ENCODE measurements around the gene ANKH. TPM values are rescaled to one million over a fixed set of nuclear protein-coding genes. Genes with fewer than 3 reads are reported as not detected.
"Not testable (repeated sequence)": the region's sequence is repeated elsewhere in the genome, so short reads cannot be mapped to it uniquely, and the experiment has no call there.

The ANKH gene
- 177 TPM for total RNA-seq
- 10 to 100 TPM; 56.6 to 63.5 (median 63.0) TPM for polyA plus RNA-seq

DNA sequence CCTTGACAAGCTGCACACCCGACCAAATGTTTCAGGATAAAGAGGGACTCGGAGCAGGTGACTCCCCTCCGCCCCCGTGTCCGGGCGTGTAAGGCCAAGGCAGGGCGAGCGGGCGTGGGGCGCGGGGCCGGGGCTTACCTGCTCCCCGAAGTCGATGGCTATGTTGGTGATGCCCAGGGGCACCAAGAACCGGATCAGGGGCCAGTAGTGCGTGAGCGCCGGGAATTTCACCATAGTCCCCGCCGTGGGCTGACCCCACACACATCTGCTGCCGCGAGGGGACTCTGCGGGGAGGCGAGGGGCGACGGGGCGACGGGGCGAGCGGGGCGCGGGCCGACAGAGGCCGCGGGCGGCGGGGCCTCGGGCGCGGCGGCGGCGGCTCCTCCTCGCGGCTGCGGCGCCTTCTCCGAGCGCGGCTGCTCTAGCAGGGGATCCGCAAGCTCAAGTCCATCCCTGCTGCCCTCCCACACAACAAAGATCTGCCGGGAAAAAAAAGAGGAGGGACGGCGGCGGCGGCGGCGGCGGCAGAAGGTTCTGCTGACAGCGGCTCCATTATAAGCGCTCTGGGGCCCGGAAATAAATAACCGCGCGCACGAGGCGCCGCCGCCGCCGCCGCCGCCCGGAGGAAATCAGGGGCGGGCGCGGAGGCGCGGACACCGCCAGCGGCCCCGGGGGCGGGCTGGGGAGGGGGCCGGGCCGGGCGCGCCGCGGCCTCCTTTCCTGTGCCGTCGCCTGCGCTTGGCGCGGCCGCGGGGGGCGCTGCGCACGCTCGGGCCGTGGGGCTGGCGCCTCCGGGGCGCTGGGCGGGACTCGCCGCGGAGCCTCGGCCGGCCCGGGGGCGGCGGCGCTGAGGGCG, at the start of gene ANKH:
Gene ANKH (minus strand): TSS at position 565 of the 856 bp plus-strand sequence. CDS start 331 bp downstream, at position 234.
- Histone ChIP-seq H3K27ac (ENCODE audit: insufficient read depth, low read length, poor library complexity, severe bottlenecking) (peak within 1 kb of the TSS; percentile 76), H3K9me3 (ENCODE audit: control insufficient read depth in 2 of 2, low read length in 2 of 2) (no peaks in the 10 kb centered on the region), H3K4me3 (ENCODE audit: low read depth, low read length) (peak within 1 kb of the TSS; percentile 100), H3K36me3 (ENCODE audit: control insufficient read depth, insufficient read depth, low read length) (no peaks in the 10 kb centered on the region), H3K27me3 (ENCODE audit: control insufficient read depth, insufficient read depth, low read length) (no peaks in the 10 kb centered on the region), H3K4me1 (ENCODE audit: control insufficient read depth, insufficient read depth, low read length, poor library complexity, severe bottlenecking) (peaks cover 36% of the 10 kb centered on the region)
- DNase-seq: peak; percentile 77 to 88 (median 87)
- H3K4me3 Mint-ChIP-seq: peak within 1 kb of the TSS; percentile 94 to 100 (median 98)
- peak within 1 kb of the TSS; percentile 93 to 98 (median 98) for H3K27ac Mint-ChIP-seq
- H3K27me3 Mint-ChIP-seq: peaks cover 6% of the 10 kb centered on the region
- H3K9me3 Mint-ChIP-seq: no peaks in the 10 kb centered on the region
- peak; percentile 86 to 89 for ATAC-seq (ENCODE audit: low read depth in 2 of 2)
- peaks cover 22 to 48% (median 34%) of the 10 kb centered on the region in 4 donors for H3K4me1 Mint-ChIP-seq
- H3K36me3 Mint-ChIP-seq: no peaks in the 10 kb centered on the region

DNA sequence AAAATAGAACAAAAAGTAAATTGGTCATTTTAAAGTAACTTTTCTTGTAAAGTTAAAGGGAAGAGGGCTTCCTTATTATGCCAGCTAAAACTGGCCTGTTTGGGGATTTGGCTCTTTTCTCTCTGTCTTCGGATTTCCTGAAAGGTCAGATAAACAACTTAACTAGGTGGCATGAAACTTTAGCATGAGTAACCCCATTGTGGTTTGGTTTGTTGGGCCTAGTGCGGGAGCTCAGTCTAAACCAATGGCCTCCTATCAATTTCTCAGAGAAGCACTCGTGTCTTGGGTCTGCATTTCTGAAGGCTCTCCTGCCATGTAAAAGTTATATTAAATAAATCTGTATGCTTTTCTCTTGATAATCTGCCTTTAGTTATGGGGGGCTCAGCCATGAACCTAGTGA, 48.5 kb upstream of the ANKH start:
- peaks cover 0 to 3% (median 0%) of the 10 kb centered on the region in 7 donors for H3K9me3 Mint-ChIP-seq
- peaks cover 4 to 14% (median 7%) of the 10 kb centered on the region in 4 donors for H3K4me1 Mint-ChIP-seq
- H3K4me1 ChIP-seq (ENCODE audit: control insufficient read depth, insufficient read depth, low read length, poor library complexity, severe bottlenecking): peaks cover 4% of the 10 kb centered on the region
- H3K27ac Mint-ChIP-seq: no peak overlapping the region
- H3K27ac ChIP-seq (ENCODE audit: insufficient read depth, low read length, poor library complexity, severe bottlenecking): no peak overlapping the region
- no peaks in the 10 kb centered on the region for H3K36me3 Mint-ChIP-seq
- H3K9me3 ChIP-seq (ENCODE audit: control insufficient read depth in 2 of 2, low read length in 2 of 2): no peaks in the 10 kb centered on the region
- no peak overlapping the region for H3K4me3 ChIP-seq (ENCODE audit: low read depth, low read length)
- no peak for ATAC-seq (ENCODE audit: low read depth in 2 of 2)
- H3K27me3 Mint-ChIP-seq: no peaks in the 10 kb centered on the region
- no peaks in the 10 kb centered on the region for H3K27me3 ChIP-seq (ENCODE audit: control insufficient read depth, insufficient read depth, low read length)
- no peak for DNase-seq
- no peaks in the 10 kb centered on the region for H3K36me3 ChIP-seq (ENCODE audit: control insufficient read depth, insufficient read depth, low read length)
- H3K4me3 Mint-ChIP-seq: no peak overlapping the region

DNA sequence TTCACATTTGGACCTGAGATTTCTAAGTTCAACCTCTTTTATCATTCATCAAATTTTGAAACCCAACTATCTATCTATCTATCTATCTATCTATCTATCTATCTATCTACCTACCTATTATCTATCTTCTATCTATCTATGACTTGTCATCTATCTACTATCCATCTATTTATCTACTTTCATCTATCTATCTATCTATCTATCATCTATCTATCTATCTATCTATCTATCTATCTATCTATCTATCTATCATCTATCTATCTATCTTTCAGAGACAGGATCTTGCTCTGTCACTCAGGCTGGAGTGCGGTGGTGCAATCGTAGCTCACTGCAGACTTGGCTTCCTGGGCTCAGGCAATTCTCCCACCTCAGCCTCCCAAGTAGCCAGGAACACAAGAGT, 47.5 kb upstream of the ANKH start:
- H3K4me1 Mint-ChIP-seq, H3K27ac Mint-ChIP-seq: not testable (repeated sequence)

DNA sequence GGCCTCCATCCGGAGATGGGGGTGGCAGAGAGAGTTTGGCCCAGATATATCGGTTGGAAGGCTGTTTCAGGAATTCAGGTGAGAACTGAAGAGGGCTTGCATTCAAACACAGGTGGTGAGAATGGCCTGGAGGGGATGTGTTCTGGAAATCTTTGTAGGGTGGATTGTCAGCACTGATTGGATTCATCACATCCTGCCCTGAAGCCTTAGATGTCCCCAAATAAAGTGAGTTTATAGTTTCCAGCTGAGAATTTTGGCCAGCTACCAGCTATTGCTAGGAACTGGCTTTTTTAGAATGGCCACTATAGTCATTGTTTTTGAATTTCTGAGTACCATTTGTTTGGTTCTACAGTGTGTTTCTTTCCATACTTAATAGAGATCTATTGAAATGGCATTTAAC, 46.1 kb upstream of the ANKH start:
- Histone ChIP-seq H3K4me3 (ENCODE audit: low read depth, low read length) (no peak overlapping the region), H3K4me1 (ENCODE audit: control insufficient read depth, insufficient read depth, low read length, poor library complexity, severe bottlenecking) (no peaks in the 10 kb centered on the region), H3K9me3 (ENCODE audit: control insufficient read depth in 2 of 2, low read length in 2 of 2) (no peaks in the 10 kb centered on the region), H3K27ac (ENCODE audit: insufficient read depth, low read length, poor library complexity, severe bottlenecking) (no peak overlapping the region), H3K36me3 (ENCODE audit: control insufficient read depth, insufficient read depth, low read length) (no peaks in the 10 kb centered on the region), H3K27me3 (ENCODE audit: control insufficient read depth, insufficient read depth, low read length) (no peaks in the 10 kb centered on the region)
- DNase-seq (no peak), ATAC-seq (ENCODE audit: low read depth in 2 of 2) (no peak)
- peaks cover 0 to 3% (median 0%) of the 10 kb centered on the region in 4 donors for H3K4me1 Mint-ChIP-seq
- peaks cover 0 to 3% (median 0%) of the 10 kb centered on the region in 7 donors for H3K9me3 Mint-ChIP-seq
- H3K27ac Mint-ChIP-seq: no peak overlapping the region
- H3K27me3 Mint-ChIP-seq: peaks cover 4% of the 10 kb centered on the region
- H3K4me3 Mint-ChIP-seq: no peak overlapping the region
- H3K36me3 Mint-ChIP-seq: no peaks in the 10 kb centered on the region

More for the DNA sequence above, 47.5 kb upstream of the ANKH start:
- H3K36me3 Mint-ChIP-seq; DNase-seq; H3K9me3 Mint-ChIP-seq; H3K27me3 Mint-ChIP-seq; H3K4me3 ChIP-seq (ENCODE audit: low read depth, low read length); H3K27me3 ChIP-seq (ENCODE audit: control insufficient read depth, insufficient read depth, low read length); H3K4me3 Mint-ChIP-seq; H3K27ac ChIP-seq (ENCODE audit: insufficient read depth, low read length, poor library complexity, severe bottlenecking); H3K4me1 ChIP-seq (ENCODE audit: control insufficient read depth, insufficient read depth, low read length, poor library complexity, severe bottlenecking); H3K9me3 ChIP-seq (ENCODE audit: control insufficient read depth in 2 of 2, low read length in 2 of 2); H3K36me3 ChIP-seq (ENCODE audit: control insufficient read depth, insufficient read depth, low read length); ATAC-seq (ENCODE audit: low read depth in 2 of 2): not testable (repeated sequence)

DNA sequence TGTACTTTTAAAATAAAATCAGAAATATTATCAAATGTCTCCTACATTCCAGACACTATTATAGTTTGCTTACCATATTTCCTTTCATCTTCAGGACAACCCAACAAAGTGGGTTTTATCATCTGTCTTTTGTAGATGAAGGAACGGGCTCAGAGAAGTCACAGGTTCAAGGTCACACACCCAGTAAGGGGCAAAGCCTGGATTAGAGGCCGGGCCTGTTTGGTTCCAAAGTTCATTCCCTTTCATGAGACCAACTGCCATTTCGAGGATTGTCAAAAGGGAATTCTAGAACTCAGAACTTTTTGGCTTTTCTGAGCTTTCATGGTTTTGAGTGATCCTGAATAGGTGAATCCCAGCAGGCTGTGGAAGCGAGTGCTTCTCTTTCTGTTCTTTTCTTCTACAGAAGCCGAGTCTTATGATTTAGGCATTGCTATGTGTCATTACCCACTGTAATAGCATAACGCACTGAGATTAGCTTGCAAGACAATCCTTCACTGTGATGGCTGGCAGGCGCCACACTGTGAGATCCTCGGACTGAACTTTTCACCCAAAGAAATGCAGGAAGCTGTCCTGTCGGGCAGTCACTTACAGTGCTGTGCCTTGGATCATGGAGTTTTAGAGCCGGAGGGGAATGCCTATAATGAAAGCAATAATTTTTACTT, 43.8 kb upstream of the ANKH start:
- Mint-ChIP-seq H3K36me3 (no peaks in the 10 kb centered on the region), H3K27ac (no peak overlapping the region), H3K4me3 (no peak overlapping the region), H3K4me1 (no peaks in the 10 kb centered on the region), H3K27me3 (peaks cover 10% of the 10 kb centered on the region), H3K9me3 (peaks cover 0 to 3% (median 0%) of the 10 kb centered on the region in 7 donors)
- DNase-seq (no peak), ATAC-seq (ENCODE audit: low read depth in 2 of 2) (no peak)
- Histone ChIP-seq H3K27ac (ENCODE audit: insufficient read depth, low read length, poor library complexity, severe bottlenecking) (no peak overlapping the region), H3K27me3 (ENCODE audit: control insufficient read depth, insufficient read depth, low read length) (no peaks in the 10 kb centered on the region), H3K4me3 (ENCODE audit: low read depth, low read length) (no peak overlapping the region), H3K9me3 (ENCODE audit: control insufficient read depth in 2 of 2, low read length in 2 of 2) (no peaks in the 10 kb centered on the region), H3K36me3 (ENCODE audit: control insufficient read depth, insufficient read depth, low read length) (no peaks in the 10 kb centered on the region), H3K4me1 (ENCODE audit: control insufficient read depth, insufficient read depth, low read length, poor library complexity, severe bottlenecking) (no peaks in the 10 kb centered on the region)

DNA sequence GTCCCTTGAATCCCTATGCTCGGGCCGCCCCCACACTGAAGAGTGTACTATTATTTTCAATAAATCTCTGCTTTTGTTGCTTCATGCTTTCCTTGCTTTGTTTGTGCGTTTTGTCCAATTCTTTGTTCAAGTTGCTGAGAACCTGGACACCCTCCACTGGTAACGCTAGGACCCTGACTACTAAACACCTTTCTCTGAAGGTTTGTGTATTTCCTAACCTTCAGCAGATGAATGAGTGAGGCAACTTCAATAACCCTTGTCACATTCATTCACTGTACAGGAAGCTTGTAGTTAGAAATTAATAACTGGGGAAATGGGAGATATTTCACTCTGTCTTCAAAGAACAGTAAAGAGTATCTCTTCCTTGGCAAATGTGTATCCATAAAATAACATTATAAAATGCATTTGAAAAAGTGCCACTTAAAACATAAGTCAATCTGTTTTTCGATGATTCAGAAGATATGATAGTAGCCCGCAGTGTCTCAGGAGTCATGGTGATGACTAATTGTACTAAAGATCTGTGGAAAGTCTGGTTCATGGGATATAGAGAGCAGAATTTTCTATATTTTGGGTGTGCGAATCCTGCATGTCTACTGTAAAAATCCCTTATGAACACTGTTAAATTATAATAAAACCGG, 43.2 kb upstream of the ANKH start:
- Mint-ChIP-seq H3K27me3 (peaks cover 10% of the 10 kb centered on the region), H3K36me3 (no peaks in the 10 kb centered on the region), H3K4me1 (no peaks in the 10 kb centered on the region), H3K4me3 (no peak overlapping the region), H3K9me3 (peaks cover 0 to 3% (median 0%) of the 10 kb centered on the region in 7 donors), H3K27ac (no peak overlapping the region)
- DNase-seq: no peak
- Histone ChIP-seq H3K36me3 (ENCODE audit: control insufficient read depth, insufficient read depth, low read length) (no peaks in the 10 kb centered on the region), H3K9me3 (ENCODE audit: control insufficient read depth in 2 of 2, low read length in 2 of 2) (no peaks in the 10 kb centered on the region), H3K27ac (ENCODE audit: insufficient read depth, low read length, poor library complexity, severe bottlenecking) (no peak overlapping the region), H3K4me1 (ENCODE audit: control insufficient read depth, insufficient read depth, low read length, poor library complexity, severe bottlenecking) (no peaks in the 10 kb centered on the region), H3K27me3 (ENCODE audit: control insufficient read depth, insufficient read depth, low read length) (no peaks in the 10 kb centered on the region), H3K4me3 (ENCODE audit: low read depth, low read length) (no peak overlapping the region)
- ATAC-seq (ENCODE audit: low read depth in 2 of 2): no peak

DNA sequence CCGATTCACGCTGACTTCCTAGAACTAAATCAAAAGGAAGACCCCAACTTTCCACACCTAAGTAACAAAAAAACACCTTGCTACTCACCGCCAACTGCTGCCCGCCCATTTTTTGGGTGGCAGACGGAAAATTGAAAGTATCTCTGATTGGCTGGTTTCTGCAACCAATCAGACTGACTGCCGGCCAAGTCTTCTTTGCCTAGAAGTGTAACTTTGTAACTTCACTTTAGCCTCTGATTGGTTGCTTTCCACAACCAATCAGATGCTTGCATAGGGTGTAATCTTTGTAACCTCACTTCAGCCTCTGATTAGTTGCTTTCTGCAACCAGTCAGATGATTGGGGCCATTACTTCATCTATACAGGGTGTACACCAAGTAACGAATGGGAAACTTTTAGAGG, 42.6 kb upstream of the ANKH start:
- Mint-ChIP-seq H3K36me3 (no peaks in the 10 kb centered on the region), H3K27me3 (peaks cover 10% of the 10 kb centered on the region), H3K9me3 (peaks cover 0 to 3% (median 0%) of the 10 kb centered on the region in 7 donors), H3K4me3 (no peak overlapping the region), H3K4me1 (no peaks in the 10 kb centered on the region), H3K27ac (no peak overlapping the region)
- Histone ChIP-seq H3K4me3 (ENCODE audit: low read depth, low read length) (no peak overlapping the region), H3K36me3 (ENCODE audit: control insufficient read depth, insufficient read depth, low read length) (no peaks in the 10 kb centered on the region), H3K27ac (ENCODE audit: insufficient read depth, low read length, poor library complexity, severe bottlenecking) (no peak overlapping the region), H3K4me1 (ENCODE audit: control insufficient read depth, insufficient read depth, low read length, poor library complexity, severe bottlenecking) (no peaks in the 10 kb centered on the region), H3K9me3 (ENCODE audit: control insufficient read depth in 2 of 2, low read length in 2 of 2) (no peaks in the 10 kb centered on the region), H3K27me3 (ENCODE audit: control insufficient read depth, insufficient read depth, low read length) (no peaks in the 10 kb centered on the region)
- no peak for ATAC-seq (ENCODE audit: low read depth in 2 of 2)
- peak in 1 of 3 donors; percentile 10 for DNase-seq

All from CD4-positive, CD25-positive, alpha-beta regulatory T cell (primary cell).